SK-N-MC (cell line): Measurements from ENCODE around the gene MYCBP2.

Experiments used
- DNase-seq: peaks from one replicate; pipeline ENCODE4 v3.0.0-alpha.2; 2011; ENCODE audit warnings: low read depth, low spot score
- H3K27ac ChIP-seq: fragments of 200-600 bp; sonication (generic); 2 replicates; pipeline ENCODE4 v1.5.1; 2016; ENCODE audit warnings: mixed run types
- H3K36me3 ChIP-seq: fragments of 200-600 bp; sonication (generic); 2 replicates; pipeline ENCODE4 v1.6.1; 2017; ENCODE audit warnings: antibody characterized with exemption, low read length, mixed read lengths; ENCODE audit not compliant: insufficient read depth
- H3K4me3 ChIP-seq: fragments of 200-600 bp; sonication (generic); 2 replicates; pipeline ENCODE4 v1.5.1; 2016
- H3K9ac ChIP-seq: fragments of 200-600 bp; sonication (generic); 2 replicates; pipeline ENCODE4 v1.8.0; 2017; ENCODE audit warnings: mixed run types, mixed read lengths; ENCODE audit not compliant: insufficient read length
- H3K9me3 ChIP-seq: fragments of 200-600 bp; sonication (generic); 2 replicates; pipeline ENCODE4 v1.6.1; 2017; ENCODE audit warnings: low read depth, mild to moderate bottlenecking, antibody characterized with exemption, low read length, moderate library complexity, mixed read lengths
- EZH2 ChIP-seq: fragments of 200-600 bp; sonication (generic); IDR thresholded peaks from one replicate; pipeline ENCODE4 v1.6.1; 2017; ENCODE audit warnings: antibody characterized with exemption
- FOXP2 ChIP-seq: optimal IDR thresholded peaks from 2 replicates; pipeline ENCODE3; 2011; ENCODE audit warnings: mild to moderate bottlenecking, moderate library complexity; ENCODE audit not compliant: insufficient read depth; ENCODE audit errors: extremely low read length, control extremely low read depth
- POLR2AphosphoS5 ChIP-seq: IDR thresholded peaks from 2 replicates; pipeline ENCODE4 v1.6.1; 2012; ENCODE audit warnings: mild to moderate bottlenecking, low read depth, low read length, borderline replicate concordance

Gene MYCBP2

DNA sequence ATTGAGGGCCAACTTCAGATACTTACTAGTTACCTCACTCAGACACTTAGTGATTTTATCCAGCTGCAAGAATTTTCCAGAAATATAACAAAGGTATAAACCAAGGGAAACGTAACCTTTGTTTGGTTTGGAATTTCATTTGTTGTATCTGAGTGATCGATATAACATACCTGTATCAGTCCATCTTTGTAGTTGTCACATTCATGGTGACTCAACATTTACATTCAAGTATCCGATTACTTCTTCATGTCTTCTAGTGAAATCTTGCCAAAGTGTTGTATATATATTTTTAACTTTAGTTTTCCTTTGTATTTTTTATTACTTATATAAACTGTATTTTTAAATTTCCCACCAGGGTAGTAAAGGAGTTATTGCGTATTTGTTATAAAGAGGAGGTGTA, 16.9 kb upstream of the MYCBP2 start:
- TF ChIP-seq POLR2AphosphoS5, result no peak
- Histone ChIP-seq H3K4me3 (no peak overlapping the region), H3K36me3 (no peaks in the 10 kb centered on the region), H3K9ac (no peak overlapping the region), H3K27ac (no peak overlapping the region), H3K9me3 (no peaks in the 10 kb centered on the region)
- DNase-seq, result no peak

DNA sequence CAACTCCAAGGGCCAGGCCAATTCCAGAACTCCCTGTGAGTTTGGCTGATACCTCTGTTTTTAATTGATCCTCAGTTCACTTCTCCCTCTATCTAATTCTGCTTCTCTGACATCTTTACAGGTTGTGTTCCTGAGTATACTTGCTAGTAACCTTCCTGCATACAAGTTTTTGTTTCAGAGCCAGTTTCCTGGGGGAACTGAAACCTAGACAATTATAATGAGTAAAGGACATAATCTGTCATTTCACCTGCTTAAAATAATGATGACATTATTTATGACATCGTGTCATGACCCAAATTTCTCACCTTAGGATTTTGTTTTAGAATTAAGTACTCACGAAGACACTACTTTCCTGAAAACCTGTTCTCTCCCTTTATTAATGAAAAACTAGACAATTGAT, 12.5 kb upstream of the MYCBP2 start:
- H3K9me3 ChIP-seq, result no peaks in the 10 kb centered on the region
- no peak overlapping the region for H3K4me3 ChIP-seq
- no peak overlapping the region for H3K27ac ChIP-seq
- no peak overlapping the region for H3K9ac ChIP-seq
- no peak for DNase-seq
- TF ChIP-seq EZH2 (no peak), FOXP2 (no peak), POLR2AphosphoS5 (no peak)
- no peaks in the 10 kb centered on the region for H3K36me3 ChIP-seq

- H3K27ac ChIP-seq, result no peak overlapping the region
- no peak overlapping the region for H3K4me3 ChIP-seq
- H3K9me3 ChIP-seq, result no peaks in the 10 kb centered on the region
- no peak overlapping the region for H3K9ac ChIP-seq
- H3K36me3 ChIP-seq, result no peaks in the 10 kb centered on the region
- no peak for DNase-seq
- TF ChIP-seq POLR2AphosphoS5 (no peak), FOXP2 (no peak), EZH2 (no peak)
These were observed 12.1 kb upstream of the MYCBP2 start for GRCh38 chr13:77338961-77339401.

DNA sequence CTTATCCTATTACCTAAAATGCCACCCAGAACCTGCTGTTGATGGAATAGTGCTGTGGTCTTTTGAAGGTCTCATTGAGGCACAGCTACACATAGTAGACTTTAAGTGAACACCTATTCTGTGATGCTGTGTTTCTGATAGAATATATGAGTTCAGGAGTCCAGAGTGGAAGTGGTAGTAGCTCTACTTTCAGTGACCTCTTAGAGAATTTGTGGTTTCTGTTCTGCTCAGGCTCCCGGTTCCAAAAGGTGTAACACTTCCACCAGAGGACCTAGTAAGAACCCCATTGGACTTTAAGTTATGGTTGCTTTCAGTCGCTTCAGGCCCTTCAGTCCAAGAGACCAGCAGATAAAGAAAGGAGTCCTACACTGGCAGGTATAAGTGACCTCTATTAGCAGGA, 11.4 kb upstream of the MYCBP2 start:
- no peak overlapping the region for H3K4me3 ChIP-seq
- no peak overlapping the region for H3K27ac ChIP-seq
- no peak overlapping the region for H3K9ac ChIP-seq
- no peak for DNase-seq
- H3K36me3 ChIP-seq, result no peaks in the 10 kb centered on the region
- TF ChIP-seq EZH2 (no peak), POLR2AphosphoS5 (no peak), FOXP2 (no peak)
- no peaks in the 10 kb centered on the region for H3K9me3 ChIP-seq

- Histone ChIP-seq H3K27ac (no peak overlapping the region), H3K36me3 (no peaks in the 10 kb centered on the region), H3K9me3 (no peaks in the 10 kb centered on the region), H3K9ac (no peak overlapping the region), H3K4me3 (no peak overlapping the region)
- DNase-seq, result no peak
- no peak for TF ChIP-seq FOXP2
These were observed 10.3 kb upstream of the MYCBP2 start for GRCh38 chr13:77337159-77337558.

- Histone ChIP-seq H3K9me3 (no peaks in the 10 kb centered on the region), H3K4me3 (no peak overlapping the region), H3K36me3 (no peaks in the 10 kb centered on the region), H3K9ac (no peak overlapping the region), H3K27ac (no peak overlapping the region)
- TF ChIP-seq POLR2AphosphoS5, result no peak
- TF ChIP-seq FOXP2, result no peak
- TF ChIP-seq EZH2, result no peak
- DNase-seq, result no peak
These were observed 8.6 kb upstream of the MYCBP2 start for GRCh38 chr13:77335543-77335942.

DNA sequence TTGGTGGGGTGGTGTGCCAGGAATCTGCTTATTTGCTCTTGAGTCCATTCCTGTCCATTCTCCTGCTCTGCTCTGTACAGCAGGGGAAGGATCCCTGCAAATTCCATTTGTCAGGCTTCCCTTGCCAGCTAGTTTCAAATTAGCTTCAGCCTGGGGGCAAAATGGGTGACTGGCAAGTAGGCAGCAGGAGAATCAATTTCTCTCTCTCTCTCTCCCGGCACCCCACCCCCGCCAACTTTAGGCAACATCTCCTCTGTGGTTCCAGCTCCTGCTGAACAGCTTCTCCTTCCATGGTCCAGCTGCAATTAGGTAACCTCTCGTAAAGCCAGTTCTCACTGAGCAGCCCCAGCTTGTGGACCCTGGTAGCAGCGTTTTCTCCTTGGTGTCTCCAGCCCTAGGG, 6.7 kb upstream of the MYCBP2 start:
- no peak overlapping the region for H3K4me3 ChIP-seq
- H3K9me3 ChIP-seq, result no peaks in the 10 kb centered on the region
- TF ChIP-seq FOXP2, result no peak
- no peak for TF ChIP-seq EZH2
- no peak for TF ChIP-seq POLR2AphosphoS5
- no peak overlapping the region for H3K9ac ChIP-seq
- H3K27ac ChIP-seq, result no peak overlapping the region
- DNase-seq, result no peak
- no peaks in the 10 kb centered on the region for H3K36me3 ChIP-seq

DNA sequence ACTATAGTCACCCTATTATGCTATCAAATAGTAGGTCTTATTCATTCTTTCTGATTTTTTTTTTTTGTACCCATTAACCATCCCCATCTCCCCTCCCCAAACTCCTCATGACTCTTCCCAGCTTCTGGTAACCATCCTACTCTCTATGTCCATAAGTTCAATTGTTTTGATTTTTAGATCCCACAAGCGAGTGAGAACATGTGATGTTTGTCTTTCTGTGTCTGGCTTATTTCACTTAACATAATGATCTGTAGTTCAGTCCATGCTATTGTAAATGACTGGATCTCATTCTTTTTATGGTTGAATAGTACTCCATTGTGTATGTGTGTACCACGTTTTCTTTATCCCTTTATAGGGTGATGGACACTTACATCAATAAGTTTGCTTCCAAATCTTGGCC, 4.5 kb upstream of the MYCBP2 start:
- no peak overlapping the region for H3K4me3 ChIP-seq
- TF ChIP-seq EZH2 (no peak), FOXP2 (no peak), POLR2AphosphoS5 (no peak)
- H3K9me3 ChIP-seq, result no peaks in the 10 kb centered on the region
- H3K9ac ChIP-seq, result no peak overlapping the region
- H3K27ac ChIP-seq, result no peak overlapping the region
- no peak for DNase-seq
- H3K36me3 ChIP-seq, result no peaks in the 10 kb centered on the region

DNA sequence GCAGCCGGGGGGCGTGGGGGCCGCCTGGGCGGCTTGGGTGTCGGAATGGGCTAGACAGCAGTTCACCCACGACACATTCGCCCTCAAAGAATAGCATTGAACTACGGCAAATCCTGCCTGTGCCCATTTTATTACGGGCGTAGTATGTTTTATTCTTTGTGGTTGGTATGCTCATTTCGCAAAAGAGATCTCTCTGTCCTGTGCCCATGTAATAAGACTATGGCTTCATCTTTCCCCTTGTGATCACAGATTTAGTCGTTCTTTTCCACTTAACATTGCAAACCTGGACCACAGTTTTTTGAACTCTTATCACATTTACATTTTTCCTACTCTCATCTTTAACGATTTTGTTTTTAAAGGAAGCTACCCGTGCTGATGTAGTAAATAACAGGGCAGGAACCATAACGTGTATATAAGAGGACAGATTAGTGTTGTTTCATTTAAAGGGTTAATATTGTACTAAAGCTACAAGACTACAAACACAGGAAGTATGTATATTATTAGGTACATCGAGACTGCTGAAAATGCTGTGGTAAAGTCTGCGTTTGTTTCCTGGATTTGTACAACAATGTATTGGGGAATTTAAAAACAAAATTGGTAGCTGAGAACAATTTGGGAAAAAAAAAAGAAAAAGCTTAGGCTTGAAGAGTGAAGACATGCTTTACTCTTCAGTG, 3.2 kb upstream of the MYCBP2 start:
- no peaks in the 10 kb centered on the region for H3K9me3 ChIP-seq
- TF ChIP-seq POLR2AphosphoS5, result no peak
- no peak for TF ChIP-seq FOXP2
- TF ChIP-seq EZH2, result no peak
- H3K27ac ChIP-seq, result peak overlapping the region; percentile 93
- H3K36me3 ChIP-seq, result no peaks in the 10 kb centered on the region
- peak overlapping the region; percentile 98 for H3K4me3 ChIP-seq
- H3K9ac ChIP-seq, result peak overlapping the region; percentile 86
- no peak for DNase-seq
